Epithelial cell of proximal tubule (primary cell): ENCODE measurements around the gene UBB. TPM values are rescaled to one million over a fixed set of nuclear protein-coding genes. Genes with fewer than 3 reads are reported as not detected.

Experiments used
- DNase-seq: peaks from one replicate; pipeline ENCODE4 v3.0.0-alpha.2; 2011; ENCODE audit warnings: low read depth
- H3K4me3 ChIP-seq: 2 replicates; pipeline ENCODE4 v1.5.1; 2011; ENCODE audit warnings: low read depth, mild to moderate bottlenecking, low read length
- CTCF ChIP-seq: conservative IDR thresholded peaks from 2 replicates; pipeline ENCODE4 v1.5.1; 2012; ENCODE audit warnings: low read depth, mild to moderate bottlenecking, low read length
- total RNA-seq: library from RNA; depleted of rRNA; stranded (reverse); fragments of >200 nt; gene quantifications from 2 replicates; pipeline ENCODE4 v1.2.3, GENCODE V29; 2015

Gene UBB
- total RNA-seq, 1 donor from 2014 or later: 1,348 TPM

- peak within 1 kb of the TSS; percentile 47 for H3K4me3 ChIP-seq
- DNase-seq: no peak
- TF ChIP-seq CTCF: no peak
Observed at GRCh38 chr17:16353317-16354174, 27.3 kb upstream of the UBB start, which contains the start of gene CENPV. TSS of gene CENPV (minus strand) at chr17:16353469. CDS start at chr17:16353436, 33 bp downstream.

- TF ChIP-seq CTCF: no peak
- DNase-seq: no peak
- no peak overlapping the region for H3K4me3 ChIP-seq
Observed at GRCh38 chr17:16354585-16354984, 26.3 kb upstream of the UBB start.

DNA sequence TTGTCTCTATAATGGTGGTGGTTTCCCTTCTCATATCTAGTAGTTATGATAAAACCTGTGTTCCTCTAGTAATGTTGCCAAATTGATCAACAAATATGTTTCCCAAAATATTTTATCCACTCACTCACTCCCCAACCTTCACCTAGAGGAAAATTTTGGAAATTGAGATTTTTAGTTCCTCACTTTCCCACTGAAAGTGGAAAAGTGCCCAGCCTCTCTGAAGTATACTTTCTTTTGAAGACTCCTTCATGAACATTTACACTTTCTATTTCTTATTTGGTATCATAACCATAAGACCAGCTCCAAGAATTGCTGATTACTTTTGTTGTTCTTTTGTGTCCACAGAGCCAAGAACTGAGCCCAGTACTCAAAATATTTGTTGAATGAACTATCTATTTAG, 22.5 kb upstream of the UBB start:
- no peak for DNase-seq
- no peak overlapping the region for H3K4me3 ChIP-seq
- TF ChIP-seq CTCF: no peak

DNA sequence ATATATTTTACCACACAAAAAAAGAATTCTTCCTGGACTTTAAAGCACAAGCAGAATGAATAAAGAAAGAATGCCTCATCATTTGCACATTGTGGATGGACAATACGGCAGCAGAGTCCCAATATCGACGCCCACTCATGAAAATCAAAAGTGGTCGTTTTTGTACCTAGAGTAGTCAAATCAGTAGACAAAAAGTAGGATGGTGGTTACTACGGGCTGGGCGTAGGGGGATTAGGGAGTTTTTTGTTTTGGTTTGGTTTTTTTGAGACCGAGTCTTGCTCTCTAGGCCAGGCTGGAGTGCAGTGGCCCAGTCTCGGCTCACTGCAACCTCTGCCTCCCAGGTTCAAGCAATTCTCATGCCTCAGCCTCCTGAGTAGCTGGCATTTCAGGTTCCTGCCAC, 19.0 kb upstream of the UBB start:
- no peak overlapping the region for H3K4me3 ChIP-seq
- no peak for DNase-seq
- no peak for TF ChIP-seq CTCF

DNA sequence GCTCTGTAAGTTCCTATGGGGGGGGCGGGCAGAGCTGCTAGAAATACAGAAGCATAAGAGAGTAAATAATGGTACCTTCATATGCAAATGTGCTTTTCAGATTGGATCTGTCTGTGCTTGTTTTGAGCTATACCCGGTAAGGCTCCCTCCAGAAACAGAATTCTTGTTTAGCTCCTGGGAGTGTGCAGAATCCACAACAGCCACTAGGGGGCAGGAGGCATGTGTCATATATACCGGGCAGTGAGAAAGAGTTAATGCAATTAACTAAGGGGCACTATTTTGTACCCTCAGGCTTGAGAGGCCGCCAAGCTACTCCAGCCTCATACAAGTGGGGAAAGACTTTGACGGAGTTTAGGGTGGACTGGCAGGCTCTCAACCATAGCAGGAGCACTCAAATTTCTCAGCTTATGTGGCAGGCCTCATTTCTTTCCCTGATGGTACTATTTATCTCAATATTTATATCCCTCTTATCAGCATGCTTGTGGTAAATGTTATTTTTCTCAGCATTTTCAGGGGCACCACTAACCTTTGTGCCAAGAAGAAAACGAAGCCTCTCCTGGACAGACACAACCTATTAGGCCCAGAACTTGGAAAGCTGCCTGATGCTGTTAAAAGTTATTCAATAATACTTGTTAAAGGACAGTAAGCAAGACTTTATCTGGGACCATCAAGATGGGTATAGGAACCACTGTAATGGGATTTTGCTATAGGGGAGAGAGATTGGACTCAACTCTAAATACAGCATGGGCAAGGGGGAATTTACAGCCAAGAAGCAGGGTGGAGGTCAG, 16.9 kb upstream of the UBB start:
- DNase-seq: no peak
- TF ChIP-seq CTCF: peak; percentile 99
- no peak overlapping the region for H3K4me3 ChIP-seq

DNA sequence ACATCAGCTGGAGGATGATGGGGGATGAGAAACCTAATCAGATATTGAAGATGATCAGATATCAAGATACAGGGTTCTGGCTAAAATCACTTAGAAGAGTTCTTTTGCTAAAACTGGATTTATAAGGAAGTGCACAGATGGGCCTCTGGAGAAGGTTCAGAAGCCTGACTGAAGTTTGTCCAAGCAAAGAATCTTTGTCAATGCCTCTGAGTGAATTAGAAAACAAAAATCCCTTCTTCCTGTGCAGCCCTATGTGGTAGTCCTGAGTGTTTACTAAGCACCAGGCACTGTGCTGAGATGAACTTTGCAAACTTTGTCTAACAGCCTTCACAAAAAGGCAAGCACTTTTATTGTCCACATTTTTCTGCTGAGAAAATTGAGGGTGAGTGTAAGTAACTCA, 16.3 kb upstream of the UBB start:
- H3K4me3 ChIP-seq: no peak overlapping the region
- DNase-seq: no peak
- no peak for TF ChIP-seq CTCF
